Natural killer cell (primary cell): Measurements from ENCODE around the gene ST3GAL5. TPM values are rescaled to one million over a fixed set of nuclear protein-coding genes. Genes with fewer than 3 reads are reported as not detected.

Source experiments
- ATAC-seq, 3 donors: fragments of 150-1000 bp in 2 of 3; fragments of 200-7000 bp in 1 of 3; cut with Tn5 transposase; 1 replicate in 1 of 3; 2 replicates in 2 of 3; pipeline ENCODE4 v1.10.0; 2021; ENCODE audit warnings: mild to moderate bottlenecking in 2 of 3, moderate library complexity in 2 of 3
- DNase-seq, 2 donors: peaks; one replicate each; pipeline versions ENCODE4 v3.0.0 to v3.0.0-alpha.2; 2013 to 2021; ENCODE audit warnings: mixed read lengths in 1 of 2
- H3K27ac ChIP-seq: one replicate; pipeline ENCODE4 v1.5.1; 2013; ENCODE audit warnings: mild to moderate bottlenecking, low read length
- H3K27me3 ChIP-seq: one replicate; pipeline ENCODE4 v1.6.1; 2013; ENCODE audit warnings: low read length; ENCODE audit not compliant: control insufficient read depth, insufficient read depth
- H3K36me3 ChIP-seq: one replicate; pipeline ENCODE4 v1.6.1; 2013; ENCODE audit warnings: low read length; ENCODE audit not compliant: control insufficient read depth, insufficient read depth
- H3K4me1 ChIP-seq: one replicate; pipeline ENCODE4 v1.6.1; 2013; ENCODE audit warnings: low read length; ENCODE audit not compliant: control insufficient read depth, insufficient read depth
- H3K4me3 ChIP-seq: one replicate; pipeline ENCODE4 v1.5.1; 2013; ENCODE audit warnings: low read length
- H3K9me3 ChIP-seq: one replicate; pipeline ENCODE4 v1.6.1; 2013; ENCODE audit warnings: low read length; ENCODE audit not compliant: control insufficient read depth, insufficient read depth
- H3K27ac Mint-ChIP-seq, 2 donors: one replicate each; pipeline ENCODE4 v1.8.0; 2022; ENCODE audit warnings: mild to moderate bottlenecking in 2 of 2, mixed read lengths in 2 of 2, moderate library complexity in 1 of 2
- H3K27me3 Mint-ChIP-seq, 2 donors: one replicate each; pipeline ENCODE4 v1.8.0; 2022; ENCODE audit warnings: low read depth in 2 of 2, mixed read lengths in 2 of 2
- H3K36me3 Mint-ChIP-seq: one replicate; pipeline ENCODE4 v1.8.0; 2022; ENCODE audit warnings: mixed read lengths
- H3K4me1 Mint-ChIP-seq, 2 donors: one replicate each; pipeline ENCODE4 v1.8.0; 2022; ENCODE audit warnings: mixed read lengths in 2 of 2
- H3K4me3 Mint-ChIP-seq: one replicate; pipeline ENCODE4 v1.8.0; 2022; ENCODE audit warnings: mild to moderate bottlenecking, moderate library complexity, mixed read lengths
- H3K9me3 Mint-ChIP-seq, 2 donors: one replicate each; pipeline ENCODE4 v1.8.0; 2022; ENCODE audit warnings: mixed read lengths in 2 of 2
- whole genome bisulfite sequencing: methylation state at CpG from one replicate; pipeline ENCODE4 v1.1.7; 2013; ENCODE audit warnings: missing lambda C conversion rate; ENCODE audit not compliant: insufficient coverage; 5-methylcytosine and 5-hydroxymethylcytosine counted together
- intact Hi-C: fragments of 100-400 bp; cut with micrococcal nuclease; formaldehyde crosslinking; loops from one replicate; pipeline ENCODE4 v1.14.2; 2022
- total RNA-seq, 4 donors: library from RNA; stranded (reverse); fragments of 120-200 nt in 1 of 4; gene quantifications; one replicate each; pipeline versions ENCODE4 v1.2.3 to v1.2.4, GENCODE V29; 2013 to 2022
- TF ChIP-seq, protein P1 (sequence below): fragments of 200-600 bp; IDR thresholded peaks from one replicate; pipeline ENCODE4 v1.8.0; 2022; ENCODE audit warnings: antibody characterized with exemption

The ST3GAL5 gene
- total RNA-seq, 3 donors from 2014 or later (not counting 1 experiment from before 2014, with no cell fraction given) = 54.6 to 72.4 (median 66.1) TPM

DNA sequence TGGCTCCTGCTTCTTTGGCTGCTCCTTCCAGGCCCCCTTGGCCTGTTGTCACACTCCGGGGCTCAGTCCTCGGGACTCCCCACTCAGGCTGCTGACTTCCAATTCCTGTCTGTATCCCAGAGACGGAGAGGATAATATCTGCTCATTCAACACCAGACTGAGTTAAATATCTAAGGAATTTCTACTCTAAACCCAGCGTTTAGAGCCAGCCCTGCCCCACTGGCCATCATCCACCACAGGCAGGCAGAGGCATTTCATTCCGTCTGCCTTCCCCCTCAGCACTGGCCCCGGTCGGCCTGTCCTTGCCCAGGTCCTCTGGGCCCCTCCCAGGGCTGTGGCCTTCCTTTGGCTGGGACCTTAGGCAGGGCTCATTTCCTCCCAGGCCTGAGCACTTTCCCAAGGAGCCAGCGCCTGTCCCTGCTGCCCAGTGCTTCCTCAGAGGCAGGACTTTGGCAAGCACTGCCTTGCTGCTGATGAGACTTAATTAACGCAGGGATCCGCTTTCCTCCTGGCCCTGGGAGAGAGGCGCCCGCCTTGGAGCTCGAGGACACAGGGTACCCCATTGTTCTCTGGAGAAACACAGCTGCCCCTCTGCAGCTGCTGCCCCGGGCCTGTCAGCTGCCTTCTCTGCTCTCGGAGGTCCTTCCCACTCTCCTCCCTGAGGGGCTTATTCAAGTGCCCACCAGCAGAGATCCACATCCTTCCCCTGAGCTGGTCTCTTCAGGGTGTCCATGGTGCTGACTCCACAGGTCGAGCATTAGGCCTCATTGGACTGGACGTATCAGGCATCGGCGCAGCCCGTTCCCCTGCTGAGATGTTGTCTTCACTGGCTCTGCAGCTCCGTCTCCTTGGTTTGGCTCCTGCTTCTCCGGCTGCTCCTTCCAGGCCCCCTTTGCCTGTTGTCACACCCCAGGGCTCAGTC lies 92.2 kb downstream of the ST3GAL5 start:
- H3K27ac Mint-ChIP-seq = no peak overlapping the region
- Histone ChIP-seq H3K4me3 (no peak overlapping the region), H3K27me3 (no peaks in the 10 kb centered on the region), H3K4me1 (no peaks in the 10 kb centered on the region), H3K27ac (no peak overlapping the region), H3K36me3 (no peaks in the 10 kb centered on the region), H3K9me3 (no peaks in the 10 kb centered on the region)
- no peak overlapping the region for H3K4me3 Mint-ChIP-seq
- no peak for ATAC-seq
- DNase-seq = no peak
- H3K4me1 Mint-ChIP-seq = no peaks in the 10 kb centered on the region
- no peaks in the 10 kb centered on the region for H3K9me3 Mint-ChIP-seq
- TF ChIP-seq, protein P1, sequence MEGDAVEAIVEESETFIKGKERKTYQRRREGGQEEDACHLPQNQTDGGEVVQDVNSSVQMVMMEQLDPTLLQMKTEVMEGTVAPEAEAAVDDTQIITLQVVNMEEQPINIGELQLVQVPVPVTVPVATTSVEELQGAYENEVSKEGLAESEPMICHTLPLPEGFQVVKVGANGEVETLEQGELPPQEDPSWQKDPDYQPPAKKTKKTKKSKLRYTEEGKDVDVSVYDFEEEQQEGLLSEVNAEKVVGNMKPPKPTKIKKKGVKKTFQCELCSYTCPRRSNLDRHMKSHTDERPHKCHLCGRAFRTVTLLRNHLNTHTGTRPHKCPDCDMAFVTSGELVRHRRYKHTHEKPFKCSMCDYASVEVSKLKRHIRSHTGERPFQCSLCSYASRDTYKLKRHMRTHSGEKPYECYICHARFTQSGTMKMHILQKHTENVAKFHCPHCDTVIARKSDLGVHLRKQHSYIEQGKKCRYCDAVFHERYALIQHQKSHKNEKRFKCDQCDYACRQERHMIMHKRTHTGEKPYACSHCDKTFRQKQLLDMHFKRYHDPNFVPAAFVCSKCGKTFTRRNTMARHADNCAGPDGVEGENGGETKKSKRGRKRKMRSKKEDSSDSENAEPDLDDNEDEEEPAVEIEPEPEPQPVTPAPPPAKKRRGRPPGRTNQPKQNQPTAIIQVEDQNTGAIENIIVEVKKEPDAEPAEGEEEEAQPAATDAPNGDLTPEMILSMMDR = no peak
- intact Hi-C loops = no loop called here
- peaks cover 24 to 32% of the 10 kb centered on the region in 2 donors for H3K27me3 Mint-ChIP-seq
- no peaks in the 10 kb centered on the region for H3K36me3 Mint-ChIP-seq
- WGBS = 91% methylated on average over 22 of the region's 22 CpGs

DNA sequence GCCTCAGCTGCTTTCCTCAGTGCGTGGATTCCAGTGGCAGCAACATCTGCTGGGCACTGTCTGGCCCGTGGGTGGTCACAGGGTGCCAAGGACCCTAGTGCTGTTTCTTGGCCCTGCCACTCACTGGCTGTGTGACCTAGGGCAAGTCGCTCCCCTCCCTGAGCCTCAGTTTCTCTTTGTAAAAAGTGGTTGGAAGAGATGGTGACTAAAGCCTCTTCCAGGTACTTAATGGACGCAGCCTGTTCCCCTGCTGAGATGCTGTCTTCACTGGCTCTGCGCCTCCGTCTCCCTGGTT lies 92.8 kb downstream of the ST3GAL5 start:
- ATAC-seq (no peak), DNase-seq (no peak)
- no peaks in the 10 kb centered on the region for H3K4me1 Mint-ChIP-seq
- Histone ChIP-seq H3K27ac (no peak overlapping the region), H3K4me3 (no peak overlapping the region), H3K4me1 (no peaks in the 10 kb centered on the region), H3K36me3 (no peaks in the 10 kb centered on the region), H3K27me3 (no peaks in the 10 kb centered on the region), H3K9me3 (no peaks in the 10 kb centered on the region)
- H3K9me3 Mint-ChIP-seq = no peaks in the 10 kb centered on the region
- intact Hi-C loops = no loop called here
- TF ChIP-seq, protein P1 = no peak
- no peak overlapping the region for H3K27ac Mint-ChIP-seq
- H3K36me3 Mint-ChIP-seq = no peaks in the 10 kb centered on the region
- WGBS = 88% methylated on average over 6 of the region's 6 CpGs
- H3K27me3 Mint-ChIP-seq = peaks cover 24 to 29% of the 10 kb centered on the region in 2 donors
- no peak overlapping the region for H3K4me3 Mint-ChIP-seq

DNA sequence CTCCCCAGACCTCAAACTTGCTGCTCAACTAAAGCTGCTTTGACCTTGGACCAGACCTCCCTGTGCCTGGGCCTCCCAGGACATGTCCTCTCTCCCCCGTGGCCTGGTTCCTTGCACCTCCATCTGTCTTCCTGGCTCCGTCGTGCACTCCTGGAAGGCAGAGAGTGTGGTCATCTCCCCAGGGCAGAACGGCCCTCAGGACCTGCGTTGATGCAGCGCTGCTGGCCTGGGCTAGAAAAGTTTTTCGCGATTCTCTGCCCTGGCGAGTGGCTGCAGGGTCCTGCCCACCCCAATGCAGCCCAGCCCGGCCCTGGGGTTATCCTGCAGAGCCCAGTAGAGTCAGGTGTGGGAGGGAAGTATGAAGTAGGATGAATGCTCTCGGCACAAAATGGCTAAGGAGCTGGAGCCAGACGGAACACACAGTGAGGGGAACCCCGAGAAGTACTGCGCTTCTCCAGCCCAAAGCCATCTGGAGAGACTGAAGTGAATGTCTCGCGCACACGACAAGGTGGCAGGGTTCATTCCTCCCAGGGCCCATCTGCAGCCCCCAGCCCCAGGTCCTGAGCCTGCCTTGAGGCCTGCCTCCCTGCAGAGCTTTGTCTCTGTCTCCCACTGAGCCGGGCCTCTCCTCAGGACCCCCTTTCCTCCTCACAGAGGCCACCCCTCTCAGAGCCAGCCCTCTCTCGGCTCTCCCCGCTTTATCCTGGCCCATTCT lies 93.3 kb downstream of the ST3GAL5 start:
- no peaks in the 10 kb centered on the region for H3K9me3 Mint-ChIP-seq
- no peaks in the 10 kb centered on the region for H3K36me3 Mint-ChIP-seq
- H3K4me3 Mint-ChIP-seq = no peak overlapping the region
- H3K27ac ChIP-seq = no peak overlapping the region
- H3K27me3 ChIP-seq = no peaks in the 10 kb centered on the region
- TF ChIP-seq, protein P1 = no peak
- intact Hi-C loops = no loop called here
- H3K27ac Mint-ChIP-seq = no peak overlapping the region
- H3K4me3 ChIP-seq = no peak overlapping the region
- no peaks in the 10 kb centered on the region for H3K4me1 Mint-ChIP-seq
- no peaks in the 10 kb centered on the region for H3K4me1 ChIP-seq
- WGBS = 92% methylated on average over 20 of the region's 20 CpGs
- H3K27me3 Mint-ChIP-seq = peaks cover 24% of the 10 kb centered on the region in 2 donors
- no peak for ATAC-seq
- H3K36me3 ChIP-seq = no peaks in the 10 kb centered on the region
- H3K9me3 ChIP-seq = no peaks in the 10 kb centered on the region
- no peak for DNase-seq
